Sigmoid colon (tissue), 7 donors: ENCODE results near the gene ABCF2. TPM values are rescaled to one million over a fixed set of nuclear protein-coding genes. Genes with fewer than 3 reads are reported as not detected.

Experiments
- DNase-seq: peaks from one replicate; pipeline ENCODE4 v3.0.0-alpha.2; 2019
- H3K27ac ChIP-seq, 4 donors: fragments of 200-600 bp; sonication (generic); one replicate each; pipeline ENCODE4 v1.5.1; 2016 to 2019; ENCODE audit warnings: mild to moderate bottlenecking in 1 of 4
- H3K27me3 ChIP-seq, 3 donors: fragments of 200-600 bp; sonication (generic); one replicate each; pipeline ENCODE4 v1.5.1; 2019; ENCODE audit warnings: mild to moderate bottlenecking in 1 of 3
- H3K36me3 ChIP-seq, 4 donors: fragments of 200-600 bp; sonication (generic); one replicate each; pipeline ENCODE4 v1.5.1; 2016 to 2019
- H3K4me1 ChIP-seq, 4 donors: fragments of 200-600 bp; sonication (generic); one replicate each; pipeline ENCODE4 v1.5.1; 2017 to 2019
- H3K4me3 ChIP-seq, 4 donors: fragments of 200-600 bp; sonication (generic); one replicate each; pipeline ENCODE4 v1.5.1; 2017 to 2019; ENCODE audit warnings: mild to moderate bottlenecking in 2 of 4, moderate library complexity in 1 of 4
- H3K9me3 ChIP-seq, 4 donors: fragments of 200-600 bp in 3 of 4; sonication (generic) in 3 of 4; one replicate each; pipeline versions ENCODE4 v1.5.1 to v1.6.1; 2013 to 2019
- EP300 ChIP-seq, 4 donors: sonication (generic); formaldehyde crosslinking; IDR thresholded peaks; one replicate each; pipeline ENCODE4 v1.6.1; 2017; ENCODE audit warnings: antibody characterized with exemption in 4 of 4
- POLR2A ChIP-seq, 2 donors: fragments of 450-650 bp; IDR thresholded peaks; one replicate each; pipeline ENCODE4 v1.6.1; 2016; ENCODE audit warnings: antibody characterized with exemption in 2 of 2, mild to moderate bottlenecking in 2 of 2, moderate library complexity in 2 of 2
- POLR2AphosphoS5 ChIP-seq, 4 donors: sonication (generic); formaldehyde crosslinking; IDR thresholded peaks; one replicate each; pipeline ENCODE4 v1.6.1; 2017; ENCODE audit warnings: antibody characterized with exemption in 4 of 4
- WGBS, 2 donors: extraction: QIAGEN DNeasy Blood & Tissue Kit; methylation state at CpG; one replicate each; pipeline ENCODE4 v1.1.7; 2013; 5-methylcytosine and 5-hydroxymethylcytosine counted together
- intact Hi-C: fragments of 100-400 bp; cut with DNase I; formaldehyde crosslinking; loops from one replicate; pipeline ENCODE4 v1.15.1; 2023
- polyA plus RNA-seq, 3 donors: library from polyadenylated mRNA; stranded (reverse); fragments of 200-250 nt; gene quantifications; one replicate each; pipeline ENCODE4 v1.2.3, GENCODE V29; 2013
- total RNA-seq, 4 donors: library from RNA; depleted of rRNA; stranded (reverse); fragments of >200 nt; gene quantifications; one replicate each; pipeline ENCODE4 v1.1.0, GENCODE V29; 2016
- TF ChIP-seq, protein P1 (sequence below), 4 experiments: fragments of 450-650 bp in 3 of 4; fragments of 200-600 bp in 1 of 4; IDR thresholded peaks; one replicate each; pipeline ENCODE4 v1.5.1; 2016 to 2019; ENCODE audit warnings: antibody characterized with exemption in 4 of 4, mild to moderate bottlenecking in 3 of 4, moderate library complexity in 2 of 4
- donor health status: healthy with polysubstance abuse.
- donor health status: Bipolar disorder and iron deficiency.
- donor health status: healthy.

Gene ABCF2
- total and polyA plus RNA-seq, 7 donors, result 18.3 to 34.6 (median 28.2) TPM

DNA sequence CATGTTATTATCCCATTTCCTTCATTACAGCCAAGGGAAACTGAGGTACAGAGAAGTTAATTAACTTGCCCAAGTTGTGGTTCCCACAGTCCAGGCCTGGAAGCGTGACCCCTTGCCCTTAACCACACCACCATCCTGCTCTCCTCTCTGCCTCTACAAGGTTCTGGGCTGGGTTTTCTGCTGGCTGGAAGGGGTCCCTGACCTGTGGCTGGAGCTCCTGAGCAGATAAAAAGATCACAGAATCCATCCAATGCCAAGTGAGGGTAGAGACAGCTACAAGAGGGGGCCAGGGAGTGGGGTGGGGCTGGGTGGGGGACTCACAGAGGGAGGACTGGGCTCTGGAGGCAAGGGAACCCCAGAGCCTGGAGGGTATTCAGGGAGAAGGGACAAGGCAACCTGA is 49.7 kb downstream of the ABCF2 start:
- WGBS, 2 donors, result 88 to 93% methylated on average over 1 of the region's 1 CpG
- TF ChIP-seq, protein P1, sequence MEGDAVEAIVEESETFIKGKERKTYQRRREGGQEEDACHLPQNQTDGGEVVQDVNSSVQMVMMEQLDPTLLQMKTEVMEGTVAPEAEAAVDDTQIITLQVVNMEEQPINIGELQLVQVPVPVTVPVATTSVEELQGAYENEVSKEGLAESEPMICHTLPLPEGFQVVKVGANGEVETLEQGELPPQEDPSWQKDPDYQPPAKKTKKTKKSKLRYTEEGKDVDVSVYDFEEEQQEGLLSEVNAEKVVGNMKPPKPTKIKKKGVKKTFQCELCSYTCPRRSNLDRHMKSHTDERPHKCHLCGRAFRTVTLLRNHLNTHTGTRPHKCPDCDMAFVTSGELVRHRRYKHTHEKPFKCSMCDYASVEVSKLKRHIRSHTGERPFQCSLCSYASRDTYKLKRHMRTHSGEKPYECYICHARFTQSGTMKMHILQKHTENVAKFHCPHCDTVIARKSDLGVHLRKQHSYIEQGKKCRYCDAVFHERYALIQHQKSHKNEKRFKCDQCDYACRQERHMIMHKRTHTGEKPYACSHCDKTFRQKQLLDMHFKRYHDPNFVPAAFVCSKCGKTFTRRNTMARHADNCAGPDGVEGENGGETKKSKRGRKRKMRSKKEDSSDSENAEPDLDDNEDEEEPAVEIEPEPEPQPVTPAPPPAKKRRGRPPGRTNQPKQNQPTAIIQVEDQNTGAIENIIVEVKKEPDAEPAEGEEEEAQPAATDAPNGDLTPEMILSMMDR (IDR thresholded peaks at IDR 0.05), result no peak
- no peak for TF ChIP-seq POLR2A (IDR thresholded peaks at IDR 0.05)
- TF ChIP-seq POLR2AphosphoS5 (IDR thresholded peaks at IDR 0.05), result no peak
- TF ChIP-seq EP300 (IDR thresholded peaks at IDR 0.05), result no peak
- Histone ChIP-seq H3K4me3 (no peak overlapping the region), H3K36me3 (no peaks in the 10 kb centered on the region), H3K4me1 (peaks cover 0 to 5% (median 0%) of the 10 kb centered on the region in 4 donors), H3K27ac (no peak overlapping the region), H3K9me3 (no peaks in the 10 kb centered on the region), H3K27me3 (peaks cover 6 to 60% (median 26%) of the 10 kb centered on the region in 3 donors)
- DNase-seq, result no peak
- intact Hi-C loops, result no loop called here

DNA sequence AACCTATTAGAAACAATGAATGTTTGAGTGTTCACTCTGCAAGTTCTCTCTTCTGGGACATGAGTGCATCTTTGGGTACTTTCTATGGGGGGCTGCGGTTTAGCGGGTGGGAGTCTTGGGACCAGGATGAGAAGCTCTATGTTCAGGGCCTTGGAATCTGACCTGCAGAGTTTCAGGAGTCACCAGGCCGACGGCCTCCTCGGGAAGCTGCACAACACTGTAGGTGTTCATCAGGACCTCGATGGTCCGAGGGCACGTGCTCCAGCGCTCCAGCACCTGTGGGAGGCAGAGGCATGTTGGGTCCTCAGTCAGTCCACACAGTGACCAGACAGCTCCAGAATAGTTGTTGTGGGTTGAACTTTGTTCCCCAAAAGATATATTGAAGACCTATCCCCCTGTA is 50.6 kb downstream of the ABCF2 start:
- Histone ChIP-seq H3K27me3 (peaks cover 6 to 60% (median 26%) of the 10 kb centered on the region in 3 donors), H3K4me1 (peaks cover 0 to 5% (median 0%) of the 10 kb centered on the region in 4 donors), H3K36me3 (no peaks in the 10 kb centered on the region), H3K9me3 (no peaks in the 10 kb centered on the region), H3K27ac (no peak overlapping the region), H3K4me3 (no peak overlapping the region)
- no peak for DNase-seq
- TF ChIP-seq, protein P1 (IDR thresholded peaks at IDR 0.05), result no peak
- TF ChIP-seq POLR2A (IDR thresholded peaks at IDR 0.05) (no peak), POLR2AphosphoS5 (IDR thresholded peaks at IDR 0.05) (no peak), EP300 (IDR thresholded peaks at IDR 0.05) (no peak)
- 89 to 92% methylated on average over 9 of the region's 9 CpGs for WGBS, 2 donors
- intact Hi-C loops, result no loop called here

- intact Hi-C loops, result no loop called here
- Histone ChIP-seq H3K9me3 (no peaks in the 10 kb centered on the region), H3K27me3 (peaks cover 6 to 56% (median 26%) of the 10 kb centered on the region in 3 donors), H3K27ac (no peak overlapping the region), H3K4me3 (no peak overlapping the region), H3K4me1 (peaks cover 0 to 5% (median 0%) of the 10 kb centered on the region in 4 donors), H3K36me3 (no peaks in the 10 kb centered on the region)
- TF ChIP-seq POLR2AphosphoS5 (IDR thresholded peaks at IDR 0.05) (no peak), POLR2A (IDR thresholded peaks at IDR 0.05) (no peak), EP300 (IDR thresholded peaks at IDR 0.05) (no peak)
- TF ChIP-seq, protein P1 (IDR thresholded peaks at IDR 0.05), result no peak
- no peak for DNase-seq
- 64 to 77% methylated on average over 23 of the region's 23 CpGs for WGBS, 2 donors
These were observed 51.2 kb downstream of the ABCF2 start for GRCh38 chr7:151175793-151176311.

GRCh38 chr7:151175047-151175792 is 51.8 kb downstream of the ABCF2 start:
- intact Hi-C loops, result no loop called here

More at GRCh38 chr7:151175047-151175792, 51.8 kb downstream of the ABCF2 start:
- H3K27ac ChIP-seq, result no peak overlapping the region
- H3K4me1 ChIP-seq, result peaks cover 0 to 5% (median 0%) of the 10 kb centered on the region in 4 donors
- WGBS, 2 donors, result 82 to 83% methylated on average over 16 of the region's 16 CpGs
- no peak for DNase-seq
- TF ChIP-seq POLR2A (IDR thresholded peaks at IDR 0.05), result no peak
- TF ChIP-seq, protein P1 (IDR thresholded peaks at IDR 0.05), result no peak
- no peak for TF ChIP-seq EP300 (IDR thresholded peaks at IDR 0.05)
- no peak for TF ChIP-seq POLR2AphosphoS5 (IDR thresholded peaks at IDR 0.05)
- peaks cover 6 to 55% (median 26%) of the 10 kb centered on the region in 3 donors for H3K27me3 ChIP-seq
- no peaks in the 10 kb centered on the region for H3K9me3 ChIP-seq
- H3K36me3 ChIP-seq, result no peaks in the 10 kb centered on the region
- H3K4me3 ChIP-seq, result no peak overlapping the region
